NCI-H146 treated with DMSO at 0.1 percent for 48 hours (cell line): Measurements from ENCODE around the gene MALSU1.

Experiments
- DNase-seq: peaks from one replicate; lab custom pipeline; 2025; ENCODE audit not compliant: unreplicated experiment; lab: John Stamatoyannopoulos, UW

The MALSU1 gene

DNA sequence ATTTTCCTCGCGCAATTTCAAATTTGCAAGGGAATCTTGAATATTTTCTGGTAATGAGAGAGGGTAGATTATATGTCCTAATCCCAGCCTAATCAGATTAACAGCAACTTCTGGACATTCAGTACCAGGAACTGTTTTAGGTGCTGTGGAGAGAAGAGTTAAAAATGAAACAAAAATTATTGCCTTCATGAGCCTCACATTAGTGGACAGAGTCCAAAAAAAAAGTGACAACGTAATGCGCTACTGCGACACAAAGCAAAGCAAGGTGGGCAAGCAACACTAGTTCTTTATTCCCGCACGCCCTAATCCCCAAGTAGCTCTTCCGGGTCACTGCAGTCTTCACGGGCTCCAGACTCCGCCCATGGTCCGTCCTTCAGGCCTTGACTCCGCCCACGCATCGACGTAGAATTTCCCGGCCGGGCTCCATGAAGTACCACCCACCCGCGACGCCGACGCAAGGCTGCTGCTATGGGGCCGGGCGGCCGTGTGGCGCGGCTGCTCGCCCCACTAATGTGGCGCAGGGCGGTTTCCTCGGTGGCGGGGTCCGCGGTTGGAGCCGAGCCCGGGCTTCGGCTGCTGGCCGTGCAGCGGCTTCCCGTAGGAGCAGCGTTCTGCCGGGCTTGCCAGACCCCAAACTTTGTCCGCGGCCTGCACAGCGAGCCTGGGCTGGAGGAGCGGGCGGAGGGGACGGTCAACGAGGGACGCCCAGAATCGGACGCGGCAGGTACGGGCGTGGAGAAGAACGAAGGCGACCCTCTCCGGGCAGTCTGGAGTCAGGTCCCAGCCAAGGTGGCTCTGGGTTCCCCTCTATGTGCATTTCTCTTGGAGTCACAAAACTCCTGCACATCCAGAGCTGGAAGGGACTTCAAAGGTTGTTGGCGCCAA lies at the start of gene MALSU1:
Gene MALSU1, plus strand, starts transcription at position 455 of the 885 bp plus-strand sequence. Its CDS starts 14 bp downstream, at position 469.
- DNase-seq = peak; percentile 96

DNA sequence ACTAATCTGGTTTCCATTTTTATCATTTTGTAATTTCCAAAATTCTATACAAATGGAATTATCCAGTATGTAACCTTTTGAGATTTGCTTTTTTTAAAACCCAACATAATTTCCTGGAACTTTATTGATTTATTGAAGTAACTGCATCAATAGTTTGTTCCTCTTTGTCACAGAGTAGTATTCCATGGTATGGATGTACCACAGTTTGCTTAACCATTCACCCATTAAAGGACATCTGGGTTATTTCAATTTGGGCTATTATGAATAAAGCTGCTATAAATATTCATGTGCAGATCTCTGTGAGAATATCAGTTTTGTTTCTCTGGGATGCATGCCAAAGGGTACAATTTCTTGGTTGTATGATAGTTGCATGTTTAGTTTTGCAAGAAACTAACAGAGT lies 49.7 kb upstream of the MALSU1 start:
- DNase-seq = no peak

DNA sequence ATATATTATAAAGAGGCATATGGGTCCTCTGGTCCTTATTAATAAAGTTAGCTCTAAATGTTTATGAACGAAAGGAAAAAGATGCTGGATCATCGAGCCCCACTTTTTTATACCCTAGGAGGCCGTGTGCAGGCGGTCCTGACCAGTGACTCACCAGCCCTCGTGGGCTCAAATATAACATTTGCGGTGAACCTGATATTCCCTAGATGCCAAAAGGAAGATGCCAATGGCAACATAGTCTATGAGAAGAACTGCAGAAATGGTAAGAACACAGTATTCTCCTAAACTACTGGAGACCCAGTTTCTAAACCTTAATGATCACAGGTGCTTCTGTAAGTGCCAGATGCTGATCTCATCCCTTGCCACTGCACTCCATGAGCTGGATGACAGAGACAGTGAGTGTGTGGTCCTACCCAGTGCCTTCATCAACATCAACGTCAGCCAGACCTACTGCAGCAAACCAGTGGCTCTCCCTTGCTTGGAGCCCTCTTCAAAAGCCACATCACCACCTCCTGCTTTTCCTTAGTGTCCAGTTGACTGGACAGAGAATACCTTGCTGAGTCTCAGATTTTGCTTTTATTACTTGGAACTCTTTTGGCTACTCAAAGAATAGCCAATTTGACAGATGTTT lies 45.0 kb upstream of the MALSU1 start:
- no peak for DNase-seq

DNA sequence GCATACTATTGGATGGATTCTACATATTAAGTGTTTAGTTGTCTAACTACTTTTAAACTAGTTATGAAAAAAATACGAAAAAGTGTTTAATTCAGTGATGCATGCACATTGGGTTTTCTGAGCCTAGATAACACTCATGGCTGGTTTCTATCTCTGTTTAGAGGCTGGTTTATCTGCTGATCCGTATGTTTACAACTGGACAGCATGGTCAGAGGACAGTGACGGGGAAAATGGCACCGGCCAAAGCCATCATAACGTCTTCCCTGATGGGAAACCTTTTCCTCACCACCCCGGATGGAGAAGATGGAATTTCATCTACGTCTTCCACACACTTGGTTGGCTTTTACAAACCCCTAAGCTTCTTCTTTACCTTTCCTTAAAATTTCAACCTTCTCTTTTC lies 42.4 kb upstream of the MALSU1 start:
- no peak for DNase-seq

DNA sequence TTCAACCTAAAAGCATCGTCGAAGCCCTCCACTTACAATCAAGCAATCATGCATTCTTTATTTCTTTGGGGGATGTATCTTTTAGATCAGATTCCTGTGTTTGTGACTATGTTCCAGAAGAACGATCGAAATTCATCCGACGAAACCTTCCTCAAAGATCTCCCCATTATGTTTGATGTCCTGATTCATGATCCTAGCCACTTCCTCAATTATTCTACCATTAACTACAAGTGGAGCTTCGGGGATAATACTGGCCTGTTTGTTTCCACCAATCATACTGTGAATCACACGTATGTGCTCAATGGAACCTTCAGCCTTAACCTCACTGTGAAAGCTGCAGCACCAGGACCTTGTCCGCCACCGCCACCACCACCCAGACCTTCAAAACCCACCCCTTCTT lies 38.8 kb upstream of the MALSU1 start:
- DNase-seq = no peak

DNA sequence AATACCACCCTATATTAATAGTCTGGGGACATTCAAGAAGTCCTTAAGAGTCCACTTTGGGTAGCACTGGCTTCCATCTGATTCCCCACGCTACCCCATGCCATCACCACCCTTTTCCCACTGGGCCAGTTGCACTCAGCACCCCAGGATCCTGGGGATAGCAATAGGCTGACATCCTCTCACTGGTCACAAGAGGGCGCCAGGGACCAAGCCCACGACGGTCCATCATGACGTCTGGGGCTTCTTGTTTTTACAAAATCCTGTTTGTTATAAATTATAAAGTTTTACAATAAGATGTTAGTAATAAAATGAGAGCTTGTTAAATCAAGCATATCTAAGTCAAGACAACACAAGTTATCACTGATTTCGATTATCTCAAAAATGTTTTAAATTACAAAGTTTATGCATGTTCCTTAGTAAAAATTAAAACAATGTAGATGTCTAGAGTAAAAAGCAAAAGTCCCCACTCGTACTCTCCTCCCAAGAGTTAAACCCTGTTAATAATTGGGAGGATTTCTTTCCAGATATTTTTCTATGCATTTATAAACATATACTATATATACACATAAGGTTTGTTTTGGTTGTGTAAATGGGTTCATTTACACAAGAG lies 37.2 kb upstream of the MALSU1 start:
- no peak for DNase-seq

DNA sequence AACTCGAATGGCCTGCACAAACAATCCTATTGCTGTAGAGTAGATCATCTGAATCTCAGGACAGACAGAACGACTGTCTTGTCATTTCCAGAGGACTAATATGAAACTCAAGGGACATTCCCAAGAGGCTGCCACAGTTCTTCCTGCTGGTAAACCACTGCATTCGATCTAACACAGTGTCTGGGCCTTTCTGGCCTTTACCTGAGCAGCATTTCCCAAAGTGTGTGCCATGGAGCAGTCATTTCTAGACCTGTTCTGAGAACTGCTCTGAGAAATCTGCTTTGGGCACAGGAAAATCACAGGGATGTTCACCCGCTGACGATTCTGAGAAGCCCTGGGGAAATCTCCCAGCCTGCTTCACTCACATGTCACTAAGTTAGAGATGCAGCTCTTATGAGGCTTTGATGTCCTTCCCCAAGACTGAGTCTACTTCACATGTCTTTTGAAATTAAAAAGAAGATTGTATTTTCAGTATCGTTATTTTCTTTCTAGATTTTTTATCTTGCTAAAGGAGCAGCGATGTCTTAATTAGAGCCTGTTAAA lies 34.2 kb upstream of the MALSU1 start:
- no peak for DNase-seq

DNA sequence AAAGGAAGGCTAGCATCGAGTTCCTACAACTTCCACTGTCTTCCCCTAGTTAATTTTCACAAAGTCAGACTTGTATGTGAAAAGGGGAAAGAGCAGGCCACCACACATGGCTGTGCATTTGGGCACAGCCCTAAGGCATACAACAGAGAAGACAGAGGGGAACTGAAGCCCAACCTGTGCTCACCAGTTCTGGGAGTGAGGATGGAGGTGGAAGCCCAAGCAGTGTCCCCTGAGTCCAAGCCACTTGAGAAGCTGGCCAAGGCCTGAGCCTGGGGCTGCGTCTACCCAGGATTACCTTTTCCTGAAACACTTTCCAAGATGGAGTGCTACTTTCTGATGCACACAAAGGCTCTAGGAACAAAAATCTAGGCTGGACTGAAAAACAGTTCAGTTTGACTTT lies 32.2 kb upstream of the MALSU1 start:
- no peak for DNase-seq

DNA sequence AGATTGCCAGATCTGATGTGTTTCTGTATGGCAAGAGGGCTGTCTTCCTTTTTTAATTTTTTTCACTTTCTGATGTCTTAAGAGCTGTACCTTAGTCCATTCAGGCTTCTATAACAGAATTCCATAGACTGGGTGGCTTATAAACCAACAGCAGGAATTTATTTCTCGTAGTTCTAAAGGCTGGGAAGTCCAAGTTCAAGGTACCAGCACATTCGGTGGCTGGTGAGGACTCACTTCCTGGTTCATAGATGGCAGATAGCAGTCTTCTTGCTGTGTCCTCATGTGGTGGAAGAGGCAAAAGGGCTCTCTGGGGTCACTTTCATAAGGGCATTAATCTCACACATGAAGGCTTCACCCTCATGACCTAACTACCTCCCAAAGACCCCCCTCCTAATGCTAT lies 31.8 kb upstream of the MALSU1 start:
- no peak for DNase-seq

DNA sequence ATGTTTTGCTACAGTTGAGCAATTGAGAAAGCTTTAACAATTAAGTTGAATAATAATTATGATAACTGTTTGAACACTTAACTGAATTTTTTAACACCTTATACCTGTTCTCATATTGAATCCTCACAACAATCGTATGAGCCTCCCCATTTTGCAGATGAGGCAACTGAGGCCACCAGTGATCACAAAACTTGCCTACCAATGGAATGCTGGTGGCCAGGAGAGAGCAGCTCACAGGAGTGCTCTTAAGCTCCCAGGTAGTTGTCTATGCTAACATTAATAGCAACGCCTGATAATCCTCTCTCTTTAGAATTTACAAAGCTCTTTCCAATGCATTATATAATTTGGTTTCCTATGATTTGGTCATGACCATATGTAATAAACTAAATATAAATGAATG lies 31.0 kb upstream of the MALSU1 start:
- DNase-seq = no peak

DNA sequence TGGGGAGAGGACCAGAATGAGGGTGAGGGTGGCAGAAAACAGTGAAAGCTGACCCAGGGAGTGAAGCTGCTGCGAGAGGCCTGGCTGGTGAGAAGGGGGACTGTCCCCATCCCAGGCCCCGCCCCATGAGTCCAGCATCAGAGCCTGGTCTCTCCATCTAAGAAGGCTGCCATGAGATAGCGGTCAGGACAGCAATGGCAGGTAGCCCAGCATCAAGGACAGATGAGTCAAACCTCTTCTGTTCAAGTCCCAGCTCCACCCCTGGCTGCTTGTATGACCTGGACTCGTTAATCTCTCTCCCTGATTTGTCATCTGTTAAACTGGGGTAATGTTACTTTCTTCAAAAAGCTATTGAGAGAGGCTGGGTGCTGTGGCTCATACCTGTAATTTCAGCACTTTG lies 30.4 kb upstream of the MALSU1 start:
- DNase-seq = no peak

DNA sequence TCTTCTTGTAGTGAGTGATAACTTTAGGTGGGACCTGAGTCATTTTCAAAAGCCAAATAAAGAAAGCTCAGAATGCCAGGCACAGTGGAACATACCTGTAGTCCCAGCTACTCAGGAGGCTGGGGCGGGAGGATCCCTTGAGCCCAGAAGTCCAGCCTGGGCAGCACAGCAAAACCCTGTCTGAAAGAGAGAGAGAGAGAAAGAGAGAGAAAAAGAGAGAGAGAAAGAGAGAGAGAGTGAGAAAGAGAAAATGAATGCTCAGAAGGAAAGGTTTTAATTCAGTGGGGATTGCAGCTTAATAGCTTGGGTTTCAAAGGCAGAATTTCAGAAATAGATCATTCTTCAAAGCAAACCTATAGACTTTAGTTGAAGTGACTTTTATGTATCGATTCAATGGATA lies 26.9 kb upstream of the MALSU1 start:
- DNase-seq = no peak

DNA sequence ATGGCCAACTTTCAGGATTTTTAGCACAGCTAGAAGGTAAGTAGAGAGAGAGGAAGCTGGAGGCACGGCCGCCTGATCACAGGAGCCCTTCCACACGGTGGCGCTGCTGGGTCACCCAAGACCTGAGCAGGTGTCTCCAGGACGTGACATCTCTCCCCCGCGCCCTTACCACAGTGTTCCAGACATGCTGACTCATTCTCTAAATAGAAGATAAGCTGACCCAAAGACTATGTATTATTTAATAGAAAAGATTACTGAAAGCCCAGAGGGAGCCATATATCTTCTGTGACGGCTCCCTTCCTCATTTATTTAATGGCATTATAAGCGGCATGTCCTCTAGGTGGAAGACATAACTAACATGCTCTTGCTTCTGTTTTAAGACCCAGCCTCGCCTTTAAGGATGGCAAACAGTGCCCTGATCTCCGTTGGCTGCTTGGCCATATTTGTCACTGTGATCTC lies 26.0 kb upstream of the MALSU1 start:
- DNase-seq = peak; percentile 89

DNA sequence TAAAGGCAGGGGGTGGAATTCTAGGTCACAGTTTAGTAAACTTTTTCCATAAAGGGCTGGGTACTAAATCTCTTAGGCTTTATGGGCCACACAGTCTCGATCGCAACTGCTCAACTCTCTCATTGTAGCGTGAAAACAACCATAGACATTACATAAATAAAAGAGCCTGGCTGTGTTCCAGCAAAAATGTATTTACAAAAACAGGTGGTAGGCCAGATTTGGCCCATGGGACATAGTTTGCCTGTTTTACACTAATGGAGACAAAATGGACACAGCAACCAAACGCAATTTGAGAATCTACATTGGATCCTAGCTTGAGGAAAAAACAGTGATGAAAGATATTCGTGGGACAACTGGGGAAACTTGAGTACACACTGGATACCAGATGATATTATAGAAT lies 23.2 kb upstream of the MALSU1 start:
- DNase-seq = no peak

DNA sequence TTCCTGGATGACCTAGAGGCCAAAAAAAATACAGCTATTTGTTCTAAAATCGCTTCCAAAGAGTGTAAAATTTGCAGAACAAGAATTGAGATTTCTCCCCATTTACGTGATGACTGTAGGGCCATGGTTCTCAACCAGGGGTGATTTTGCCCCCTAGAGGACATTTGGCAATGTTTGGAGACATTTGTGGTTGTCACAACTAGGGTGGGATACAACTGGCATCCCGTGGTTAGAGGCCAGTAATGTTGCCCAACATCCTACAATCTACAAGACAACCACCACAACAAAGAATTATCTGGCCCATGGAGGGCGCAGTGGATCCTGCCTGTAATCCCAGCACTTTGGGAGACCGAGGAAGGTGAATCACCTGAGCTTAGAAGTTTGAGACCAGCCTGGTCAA lies 22.8 kb upstream of the MALSU1 start:
- DNase-seq = no peak

DNA sequence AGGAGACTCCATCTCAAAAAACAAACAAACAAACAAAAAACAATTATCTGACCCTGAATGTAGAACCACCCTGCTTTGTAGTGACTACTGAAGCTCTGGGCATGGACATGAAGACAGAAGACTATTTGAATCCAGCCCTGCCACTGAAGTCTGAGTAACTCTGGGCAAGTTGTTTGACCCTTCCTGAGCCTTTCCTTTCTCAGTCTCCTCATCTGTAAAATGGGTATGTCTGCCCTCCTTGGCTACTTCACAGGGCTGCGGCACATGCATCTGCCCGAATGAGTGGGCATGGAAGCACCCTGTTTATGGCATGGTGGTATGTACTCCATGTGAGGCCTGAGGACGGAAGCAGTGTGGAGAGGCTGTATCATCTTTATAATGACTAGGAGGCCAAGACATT lies 22.2 kb upstream of the MALSU1 start:
- no peak for DNase-seq

DNA sequence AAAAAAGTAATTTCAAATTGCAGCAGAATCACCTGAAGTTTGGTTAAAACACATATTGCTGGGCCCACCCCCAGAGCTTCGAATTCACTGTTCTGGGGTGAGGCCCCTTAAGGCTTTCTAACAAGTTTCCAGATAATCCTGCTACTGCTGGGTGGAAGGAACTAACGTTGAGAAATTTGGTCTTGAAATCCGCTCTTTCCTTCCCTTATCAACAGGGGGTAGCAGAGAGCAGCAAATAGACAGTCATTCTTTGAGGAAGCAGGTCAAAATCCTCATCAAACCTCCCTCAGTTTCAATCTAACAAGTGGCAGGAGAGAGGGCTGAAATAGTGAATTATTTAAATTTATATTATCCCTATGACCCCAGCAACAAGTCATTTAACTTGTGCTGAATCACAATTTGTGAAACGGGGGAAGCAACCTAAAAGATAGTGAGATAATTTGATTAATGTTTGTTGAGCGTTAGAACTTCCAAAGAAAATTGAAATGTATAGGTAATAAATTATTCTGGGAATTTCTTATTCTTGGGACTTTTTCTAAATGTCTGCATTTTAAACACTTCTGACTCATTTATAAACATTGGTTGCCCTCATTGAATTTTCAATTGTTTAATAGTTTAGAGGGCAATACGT lies 21.7 kb upstream of the MALSU1 start:
- peak; percentile 45 for DNase-seq

DNA sequence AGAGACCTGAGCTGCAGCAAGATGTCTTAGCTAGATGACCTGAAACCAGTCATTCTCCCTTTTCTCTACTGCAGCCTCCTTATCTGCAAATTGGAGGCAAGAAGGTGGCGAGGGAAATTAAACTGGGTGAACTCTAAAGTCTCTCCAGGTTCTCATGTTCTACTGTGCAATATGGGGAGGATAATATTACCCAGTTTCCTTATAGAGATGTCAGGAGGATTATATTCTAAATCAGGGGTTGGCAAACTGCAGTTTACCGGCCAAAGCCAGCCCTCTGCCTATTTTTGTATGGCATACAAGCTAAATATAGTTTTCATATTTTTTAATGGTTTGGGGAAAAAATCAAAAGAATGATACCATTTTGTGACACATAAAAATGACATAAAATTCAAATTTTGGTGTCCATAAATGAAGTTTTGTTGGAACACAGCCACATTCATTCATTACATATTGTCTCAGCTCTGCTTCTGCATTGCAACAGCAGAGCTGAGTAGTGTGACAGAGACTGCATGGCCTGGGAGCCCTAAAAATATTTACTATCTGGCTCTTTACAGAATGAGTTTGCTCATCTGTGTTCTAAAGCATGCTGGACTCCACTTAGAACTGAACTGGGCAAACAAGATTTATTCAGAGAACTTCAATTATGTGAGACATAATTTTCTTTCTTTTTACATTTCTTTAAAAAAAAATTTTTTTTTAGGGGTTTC lies 19.2 kb upstream of the MALSU1 start:
- no peak for DNase-seq

DNA sequence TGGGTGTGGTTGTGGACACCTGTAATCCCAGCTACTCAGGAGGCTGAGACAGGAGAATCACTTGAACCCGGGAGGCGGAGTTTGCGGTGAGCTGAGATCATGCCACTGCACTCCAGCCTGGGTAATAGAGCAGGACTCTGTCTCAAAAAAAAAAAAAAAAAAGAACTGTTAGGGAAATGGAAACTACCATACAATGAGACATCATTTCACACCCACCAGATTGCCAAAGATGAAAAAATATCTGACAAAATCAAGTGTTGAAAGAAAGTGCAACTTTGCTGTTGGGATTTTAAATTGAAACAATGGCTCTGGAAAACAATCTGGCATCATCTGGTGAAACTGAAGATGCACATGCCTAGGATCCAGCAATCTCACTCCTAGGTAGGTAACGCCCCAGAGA lies 16.1 kb upstream of the MALSU1 start:
- DNase-seq = no peak

DNA sequence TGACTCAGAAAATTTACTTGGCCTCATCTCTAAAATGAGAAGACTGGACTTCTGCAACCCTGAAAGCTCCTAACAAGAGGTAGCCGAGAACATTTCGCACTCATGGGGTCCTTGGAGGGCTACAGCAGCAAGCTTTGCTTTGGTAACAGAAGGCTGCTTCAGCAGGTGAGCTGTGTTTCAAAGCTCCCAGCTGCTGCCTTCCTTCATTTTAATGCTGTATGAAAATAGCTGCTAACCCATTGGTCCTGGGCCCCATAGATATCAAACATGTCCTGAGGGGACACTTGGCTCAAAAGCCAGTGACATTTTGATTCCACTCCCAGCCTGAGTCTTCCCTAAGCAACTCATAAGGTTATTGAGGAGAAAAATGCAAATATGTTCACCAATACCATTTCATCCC lies 14.3 kb upstream of the MALSU1 start:
- no peak for DNase-seq
